Activated CD8-positive, alpha-beta memory T cell treated with anti-CD3 and anti-CD28 coated beads for 4 hours (primary cell): Measurements from ENCODE around the gene NT5C1A.

Source experiments
- DNase-seq, 2 donors: peaks; one replicate each; pipeline ENCODE4 v3.0.0-alpha.2; 2020; ENCODE audit warnings: low read depth in 2 of 2

NT5C1A gene

DNA sequence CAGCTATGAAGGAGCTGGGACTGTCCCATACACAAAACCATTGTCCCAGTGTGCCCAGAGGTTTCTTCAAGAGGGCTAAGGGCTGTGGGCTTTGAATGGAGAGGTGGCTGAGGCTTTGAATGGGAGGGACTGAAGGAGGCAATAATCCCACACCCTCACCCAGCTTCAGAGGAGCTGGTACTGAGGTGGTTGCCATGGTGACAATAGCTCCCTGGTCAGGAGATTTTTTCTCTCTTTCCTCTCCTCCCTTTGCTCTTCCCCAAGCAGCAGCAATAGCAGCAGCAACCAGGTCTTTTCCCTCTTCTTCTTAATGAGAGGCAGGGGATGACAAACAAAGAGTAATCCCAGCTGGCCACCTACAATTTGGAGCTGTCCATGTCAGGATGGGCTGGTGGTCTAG is 17.7 kb upstream of the NT5C1A start:
- DNase-seq: no peak

DNA sequence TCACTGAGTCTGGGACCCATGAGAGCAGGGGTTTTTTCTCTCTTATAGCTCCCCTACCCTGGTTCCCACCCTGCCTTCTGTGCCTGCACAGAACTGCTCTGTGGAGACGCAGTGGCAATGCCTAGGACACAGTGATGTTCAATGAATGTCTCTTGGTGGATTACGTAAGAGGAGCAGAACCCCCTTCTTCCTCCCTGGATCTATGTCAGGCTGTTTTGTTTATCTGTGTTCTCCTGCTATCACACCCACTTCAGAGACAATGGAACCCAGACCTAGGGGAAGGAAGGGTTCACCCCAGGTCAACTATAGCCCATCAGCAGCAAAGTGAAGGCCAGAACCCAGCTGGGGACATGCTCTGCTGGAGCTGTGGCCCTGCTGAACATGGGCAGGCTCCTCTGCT is 17.3 kb upstream of the NT5C1A start:
- DNase-seq: no peak

DNA sequence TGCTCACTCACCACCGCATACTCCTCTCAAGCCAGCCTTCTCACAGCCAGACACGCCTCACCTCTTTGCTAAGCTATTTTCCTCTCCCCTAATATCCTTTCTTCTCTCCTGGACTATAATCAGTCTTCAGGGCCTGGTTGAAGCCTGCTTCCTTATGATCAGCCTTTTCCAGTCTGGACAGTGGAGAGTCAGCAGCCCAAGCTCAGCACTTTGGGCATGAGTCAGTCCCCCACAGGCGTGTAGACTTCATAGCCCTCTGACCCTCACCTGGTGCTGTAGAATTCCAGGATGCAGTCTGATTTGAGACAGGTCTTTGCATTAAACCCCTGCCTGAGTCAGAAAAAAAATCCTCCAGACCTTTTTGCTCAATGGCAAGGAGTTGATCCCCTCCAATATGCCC is 16.8 kb upstream of the NT5C1A start:
- no peak for DNase-seq

DNA sequence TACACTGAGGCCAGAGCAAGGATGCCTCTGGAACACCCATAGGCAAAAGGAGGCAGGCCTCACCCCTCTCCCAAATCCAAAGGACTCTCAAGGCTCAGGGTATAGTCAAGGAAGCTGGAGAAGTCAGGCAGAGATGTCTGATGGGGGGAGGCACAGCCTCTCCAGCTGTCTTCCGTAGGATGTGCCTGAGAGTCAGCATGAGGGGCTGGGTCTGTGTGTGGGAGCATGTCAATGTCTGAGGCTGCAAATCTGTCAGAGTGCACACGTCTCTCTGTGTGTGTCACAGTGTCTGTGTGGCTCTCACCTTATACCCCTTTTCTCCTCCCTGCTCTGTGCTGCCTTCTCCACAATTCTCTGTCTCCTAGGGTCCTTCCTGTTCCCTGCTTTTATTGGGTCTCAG is 15.3 kb upstream of the NT5C1A start:
- DNase-seq: no peak

DNA sequence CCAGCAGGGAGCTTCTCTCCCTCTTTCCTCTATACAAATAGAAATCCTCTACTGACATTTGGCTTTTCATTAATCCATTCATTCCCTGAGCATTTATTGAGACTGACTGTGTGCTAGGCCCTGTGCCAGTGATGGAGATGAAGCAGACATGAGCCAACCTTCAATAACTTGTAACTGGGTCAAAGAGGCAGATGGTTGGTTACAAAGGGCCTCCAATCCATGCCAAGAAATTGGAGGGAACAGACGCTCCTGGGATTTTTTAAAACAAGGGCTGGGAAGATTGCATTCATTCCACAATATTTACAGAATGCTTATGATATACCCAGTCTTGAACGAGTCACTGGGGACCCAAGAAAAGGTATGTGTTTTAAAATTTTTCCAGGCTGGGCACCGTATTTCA is 13.2 kb upstream of the NT5C1A start:
- no peak for DNase-seq

DNA sequence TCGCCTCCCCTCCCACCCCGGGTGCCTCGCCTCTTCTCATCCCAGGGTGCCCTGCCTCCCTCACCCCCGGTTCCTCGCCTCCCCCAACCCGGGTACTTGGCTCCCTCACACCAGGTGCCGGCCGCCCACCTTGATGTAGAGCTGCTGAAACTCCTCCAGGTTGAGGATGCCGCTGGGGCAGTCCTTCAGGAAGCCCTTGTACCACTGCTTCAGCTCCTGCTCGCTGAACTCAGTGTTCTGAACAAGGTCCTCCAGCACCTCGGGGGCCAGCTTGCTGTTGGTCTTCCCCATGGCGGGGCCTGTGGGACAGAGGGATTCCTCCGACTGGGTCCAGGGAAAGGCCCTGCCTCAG is 12.4 kb upstream of the NT5C1A start:
- DNase-seq: no peak

DNA sequence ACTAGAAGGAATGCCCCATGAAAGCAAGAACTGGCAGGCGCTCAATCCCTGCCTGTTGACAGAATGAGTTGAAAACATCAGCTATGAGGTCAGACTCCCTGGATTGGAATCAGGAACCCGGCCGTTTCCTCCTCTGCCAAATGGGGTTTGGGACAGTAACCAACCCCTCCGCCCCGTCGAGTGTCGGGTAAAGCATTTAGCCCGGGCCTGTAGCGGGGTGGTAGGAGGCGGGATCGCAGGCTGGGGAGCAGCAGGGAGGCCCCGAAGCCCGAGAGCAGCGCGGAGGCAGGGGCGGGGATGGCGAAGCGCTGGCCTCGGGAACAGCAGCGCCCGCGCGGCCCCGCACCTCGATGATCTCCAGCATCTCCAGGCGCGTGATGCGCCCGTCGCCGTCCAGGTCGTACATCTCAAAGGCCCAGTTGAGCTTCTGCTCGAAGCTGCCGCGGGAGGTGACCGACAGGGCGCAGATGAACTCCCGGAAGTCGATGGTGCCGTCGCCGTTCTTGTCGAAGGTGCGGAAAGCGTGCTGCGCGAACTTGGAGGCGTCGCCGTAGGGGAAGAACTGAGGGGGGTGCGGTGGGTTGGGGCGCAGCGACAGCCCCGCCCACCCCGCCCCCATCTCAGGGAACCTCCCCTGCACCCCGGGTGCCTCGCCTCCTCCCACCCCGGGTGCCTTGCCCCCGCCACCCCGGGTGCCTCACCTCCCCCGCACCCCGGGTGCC is 11.8 kb upstream of the NT5C1A start:
- DNase-seq: no peak

DNA sequence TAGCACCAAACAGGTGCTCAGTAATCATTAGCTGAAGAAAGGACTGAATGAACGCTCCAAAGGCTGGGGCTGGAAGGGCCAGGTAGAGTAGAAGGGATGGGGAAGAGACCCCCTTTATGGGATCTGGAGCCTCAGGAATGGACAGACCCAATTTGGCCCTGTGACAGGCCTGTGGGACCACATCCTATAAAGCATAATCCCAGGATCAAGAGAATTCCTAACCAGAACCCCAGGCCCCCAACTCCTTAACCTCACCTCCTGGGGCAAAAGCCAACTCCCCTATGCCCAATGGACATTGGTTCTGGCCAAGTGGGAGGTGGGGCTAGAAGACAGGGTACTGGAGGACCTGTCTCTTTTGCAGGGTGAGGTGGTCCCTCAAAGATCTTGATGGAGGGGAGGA is 10.1 kb upstream of the NT5C1A start:
- no peak for DNase-seq

DNA sequence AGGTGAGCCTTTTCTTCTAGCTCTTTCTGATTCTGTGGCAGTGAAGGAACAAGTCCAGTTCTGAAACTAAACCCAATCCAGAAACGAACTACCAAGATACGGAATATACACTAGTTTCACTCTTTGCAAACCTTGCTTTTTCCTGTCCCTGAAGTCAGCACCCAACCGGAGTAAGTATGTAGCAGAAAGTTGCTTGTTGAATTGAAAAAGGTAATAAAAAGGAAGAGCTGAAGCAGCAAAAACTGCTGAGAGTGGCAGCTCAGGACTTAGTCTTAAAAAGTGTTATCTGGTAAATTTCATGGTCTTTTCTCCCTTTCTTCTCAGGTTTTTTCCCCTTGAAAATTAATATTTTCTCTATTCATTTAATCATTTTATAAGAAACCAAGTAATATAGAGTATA is 9.4 kb upstream of the NT5C1A start:
- no peak for DNase-seq

DNA sequence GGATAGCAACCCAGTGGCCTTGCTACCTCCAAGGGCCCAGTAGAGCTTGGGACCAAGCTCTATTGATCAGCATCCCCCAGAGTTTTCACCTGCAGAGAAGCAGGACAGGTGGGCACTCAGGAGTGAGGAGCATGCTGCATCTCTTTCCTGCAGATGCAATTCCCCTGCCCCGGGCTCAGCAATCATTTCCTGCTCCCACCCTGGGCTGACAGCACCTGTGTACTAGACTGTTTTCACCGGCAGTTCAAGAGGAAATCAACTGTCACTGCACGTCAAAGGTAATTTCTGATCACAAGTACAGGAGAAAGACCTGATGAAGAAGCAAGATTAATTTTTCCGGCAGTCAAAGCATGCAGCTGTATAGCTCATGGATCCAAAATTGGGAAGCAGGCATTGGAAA is 8.8 kb upstream of the NT5C1A start:
- no peak for DNase-seq

DNA sequence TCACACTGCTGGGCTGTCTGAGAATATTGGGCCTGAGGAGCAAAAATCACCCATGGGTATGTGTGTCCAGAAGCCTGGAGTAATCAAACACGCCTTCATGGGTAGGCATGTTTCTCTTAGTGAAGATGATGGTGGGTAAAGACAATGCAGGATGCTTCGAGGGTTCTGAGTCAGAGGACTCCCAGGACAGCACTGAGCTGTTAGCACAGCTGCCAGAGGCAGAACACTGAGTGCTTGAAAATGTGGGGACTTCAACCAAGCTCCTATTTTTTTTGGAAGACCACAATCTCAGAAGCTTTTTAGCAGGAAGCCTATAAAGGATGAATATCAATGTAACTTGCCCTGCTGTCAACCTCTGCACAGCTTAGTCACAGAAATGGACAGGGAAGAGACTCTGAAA is 7.9 kb upstream of the NT5C1A start:
- no peak for DNase-seq

DNA sequence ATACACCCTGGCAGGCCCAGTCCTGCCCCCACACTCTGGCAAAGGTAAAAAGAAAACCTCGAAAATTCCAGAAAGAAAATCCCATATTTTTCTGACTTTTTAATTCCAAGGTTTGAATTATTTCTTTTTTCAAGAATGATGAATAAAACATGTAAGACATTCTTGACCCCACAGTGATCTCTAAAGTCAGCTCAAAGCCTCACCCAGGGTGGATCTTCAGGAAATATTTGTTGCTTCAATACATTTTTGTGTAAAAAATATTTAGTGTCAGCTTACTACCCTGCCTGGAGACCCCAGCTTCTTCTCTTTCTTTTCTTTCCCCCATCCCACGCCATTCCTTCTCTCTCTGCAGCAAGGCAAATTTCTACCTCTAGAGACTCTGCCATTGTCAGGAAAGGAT is 7.0 kb upstream of the NT5C1A start:
- DNase-seq: no peak

DNA sequence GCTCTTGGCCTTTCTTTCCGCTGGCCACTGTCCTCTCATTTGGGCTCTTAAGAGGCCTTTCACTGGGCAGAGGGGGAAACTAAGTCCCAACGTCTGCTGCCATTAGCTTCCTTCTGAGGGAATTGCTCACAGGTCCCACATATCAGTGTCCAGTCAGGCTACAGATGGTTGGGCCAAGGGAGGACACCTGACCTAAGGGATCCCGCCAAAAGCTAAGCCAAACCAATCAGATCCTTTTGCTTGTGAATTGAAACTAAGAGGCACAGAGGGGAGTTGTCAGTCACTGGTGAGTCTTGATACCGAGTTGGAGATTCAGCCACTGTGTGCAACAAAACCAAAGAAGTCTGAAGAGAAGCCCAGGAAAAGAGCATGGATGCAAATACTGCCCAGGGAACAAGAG is 5.7 kb upstream of the NT5C1A start:
- DNase-seq: no peak

DNA sequence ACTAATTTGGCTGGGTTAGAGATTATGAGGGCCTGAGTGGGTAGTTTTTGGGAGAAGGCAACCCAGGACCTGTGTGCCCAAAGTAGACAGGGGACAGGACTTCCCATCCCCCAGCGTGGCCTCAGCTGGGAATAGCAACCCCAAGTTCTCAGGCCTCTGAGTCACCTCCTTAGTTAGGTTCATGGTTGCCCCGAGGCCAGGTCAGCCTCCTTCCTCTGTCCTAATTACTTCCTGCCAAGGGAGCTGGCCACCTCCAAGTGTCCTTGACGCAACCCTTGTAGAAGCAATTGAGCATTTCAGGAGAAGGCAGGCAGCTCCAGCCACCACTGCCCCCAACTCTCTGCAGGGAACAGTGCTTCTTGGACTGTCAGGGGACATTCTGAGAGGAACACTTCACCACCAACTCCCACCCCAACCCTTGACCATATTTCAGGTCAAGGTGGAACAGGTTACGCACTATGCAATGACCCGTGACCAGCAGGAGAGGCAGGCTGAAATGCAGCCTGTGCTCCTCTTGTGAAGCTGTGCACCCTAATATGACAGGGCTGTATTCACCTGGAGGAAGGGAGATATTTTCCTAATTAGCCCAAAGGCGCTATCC is 5.1 kb upstream of the NT5C1A start:
- no peak for DNase-seq

DNA sequence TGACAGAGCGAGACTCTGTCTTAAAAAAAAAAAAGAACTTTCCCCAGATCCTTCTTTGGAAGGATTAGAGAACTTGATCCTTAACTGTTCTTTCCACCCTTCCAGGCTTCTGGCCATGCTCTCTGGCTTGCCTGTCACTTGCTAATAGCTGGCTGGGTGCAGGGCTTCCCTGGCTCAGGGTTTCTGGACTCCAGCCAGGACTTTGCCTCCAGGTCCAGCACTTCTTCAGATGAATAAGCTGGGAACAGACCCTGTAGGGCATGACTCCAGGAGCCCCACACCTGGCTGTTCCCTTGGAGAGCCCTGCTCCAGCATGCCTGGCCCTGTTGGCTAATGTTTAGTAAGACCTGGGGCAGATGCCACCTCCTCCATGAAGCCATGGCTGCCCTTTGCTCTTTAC is 3.3 kb upstream of the NT5C1A start:
- DNase-seq: no peak

DNA sequence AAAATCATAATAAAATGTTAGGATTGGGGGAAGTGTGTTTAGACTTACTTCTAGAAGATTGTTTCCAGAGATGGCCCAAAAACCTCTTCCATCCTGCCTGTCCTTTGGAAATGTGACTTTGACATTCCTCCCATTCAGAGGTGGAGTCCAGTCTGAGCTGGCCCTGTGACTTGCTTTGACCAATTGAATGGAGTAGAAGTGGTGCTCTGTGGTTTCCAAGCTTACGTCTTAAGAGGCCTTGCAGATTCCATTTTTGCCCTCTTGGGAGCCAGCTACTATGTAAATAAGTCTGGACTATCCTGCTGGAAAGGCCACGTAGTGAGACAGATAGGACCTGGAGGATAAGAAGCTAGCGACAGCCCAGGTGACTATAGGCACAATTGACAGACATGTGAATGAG is 1.3 kb upstream of the NT5C1A start:
- no peak for DNase-seq

DNA sequence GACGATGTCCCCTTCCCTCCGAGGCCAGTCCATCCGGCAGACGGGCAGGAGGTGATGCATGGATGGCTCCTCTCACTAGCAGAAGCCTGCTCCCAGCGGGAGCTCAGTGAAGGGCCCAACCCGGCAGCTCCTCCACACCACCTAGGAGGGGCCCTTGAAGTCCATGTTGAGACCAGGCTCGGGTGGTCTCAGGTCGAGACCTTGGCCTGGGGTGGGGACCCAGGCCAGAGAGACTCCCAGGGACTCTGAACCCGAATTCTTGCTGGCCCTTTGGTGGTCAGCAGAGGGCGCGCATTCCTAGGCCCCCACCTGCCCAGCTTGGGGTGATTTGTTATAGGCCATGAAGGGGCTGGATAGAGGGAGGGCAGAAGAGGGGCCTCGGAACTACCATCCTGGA is 642 bp upstream of the NT5C1A start:
- no peak for DNase-seq

DNA sequence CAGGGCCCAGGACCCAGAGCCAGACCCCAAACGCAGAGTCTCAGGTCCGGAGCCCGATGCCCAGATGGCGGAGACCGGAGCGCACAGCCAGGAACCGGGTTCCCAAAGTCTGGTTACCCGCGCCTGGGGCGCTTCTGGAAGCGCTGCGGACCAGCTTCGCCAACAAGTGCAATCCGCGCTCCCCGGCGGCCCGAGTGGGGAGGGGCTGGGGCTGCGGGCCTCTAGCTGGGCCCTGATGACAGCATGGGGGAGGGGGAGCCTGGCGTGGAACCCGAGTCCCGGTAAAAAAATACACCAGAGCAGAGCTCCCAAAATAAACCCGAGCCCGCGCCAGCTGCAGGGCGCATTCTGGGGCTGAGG is 494 bp downstream of the NT5C1A start:
- DNase-seq: no peak

DNA sequence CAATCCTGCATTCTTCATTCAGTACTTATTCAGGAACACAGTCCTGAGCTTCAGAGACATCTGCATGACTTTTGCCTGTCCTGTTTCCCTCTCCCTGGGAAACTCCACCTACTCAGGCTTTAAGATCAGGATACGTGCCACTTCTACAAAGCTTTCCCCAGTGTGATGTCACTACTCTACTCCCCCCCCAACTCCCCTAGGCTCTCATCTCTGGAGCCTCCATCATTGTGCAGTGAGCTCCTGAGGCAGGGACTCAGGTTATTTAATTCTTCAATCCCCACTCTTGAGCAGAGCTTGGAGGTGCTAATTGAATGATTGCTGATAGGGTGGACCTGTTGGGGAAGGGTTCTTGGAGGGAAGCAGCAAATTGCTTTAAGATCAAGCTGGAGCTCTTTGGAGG is 1.2 kb downstream of the NT5C1A start:
- DNase-seq: no peak

DNA sequence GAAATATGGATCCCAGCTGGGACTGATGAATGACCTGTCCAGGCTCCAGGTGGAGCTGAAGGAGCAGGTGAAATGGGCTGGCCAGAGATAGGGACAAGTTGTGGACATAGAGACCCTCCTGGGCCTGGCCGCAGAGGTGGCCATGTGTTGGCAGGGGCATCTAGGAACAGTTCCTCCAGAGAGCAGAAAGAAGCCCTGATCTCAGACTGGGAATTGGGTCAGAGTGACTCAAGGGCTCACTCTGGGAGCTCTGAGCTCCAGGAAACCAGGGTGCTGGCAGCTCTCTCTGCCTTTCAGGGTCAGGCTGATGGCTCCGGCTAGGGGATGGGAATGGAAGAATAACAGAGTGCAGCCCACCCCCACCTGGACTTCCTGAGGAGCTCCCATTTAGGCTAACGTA is 3.0 kb downstream of the NT5C1A start:
- DNase-seq: no peak

DNA sequence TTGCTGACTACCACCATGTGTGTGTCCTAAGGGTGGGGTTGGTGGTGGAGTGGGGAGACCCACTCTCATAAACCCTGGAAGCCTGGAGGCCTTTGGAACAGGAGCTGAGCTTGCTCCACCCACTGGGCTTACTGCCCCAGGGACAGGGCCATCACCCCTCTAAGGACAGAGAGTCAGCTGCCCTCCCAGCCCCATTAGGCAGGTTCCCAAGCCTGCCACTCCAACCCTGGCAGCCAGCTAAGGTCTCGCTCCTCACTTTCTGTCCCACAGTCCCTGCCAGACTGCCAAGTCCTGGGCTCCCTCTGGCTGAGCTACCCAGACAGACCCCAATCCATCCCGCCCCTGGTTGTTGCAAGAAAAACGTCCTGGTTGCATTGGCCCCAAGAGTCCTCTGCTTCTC is 3.8 kb downstream of the NT5C1A start:
- DNase-seq: no peak

DNA sequence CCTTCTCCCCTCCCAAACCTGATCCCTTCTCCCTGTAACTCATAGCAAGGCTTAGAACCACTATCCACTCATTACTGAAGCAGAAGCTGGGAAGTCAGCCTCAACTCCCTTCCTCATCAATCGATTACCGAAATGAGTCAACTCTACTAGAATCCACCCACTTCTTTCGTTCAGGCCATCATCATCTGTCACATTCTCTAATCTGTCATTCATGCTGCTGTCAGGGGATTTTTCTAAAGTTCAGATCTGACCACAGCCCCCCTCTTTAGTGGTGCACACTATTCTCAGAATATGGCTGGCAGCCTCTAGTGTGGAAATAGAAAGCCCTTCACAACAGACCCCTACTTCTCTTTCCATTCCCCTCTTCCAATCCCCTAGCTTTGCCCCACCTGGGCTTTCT is 5.1 kb downstream of the NT5C1A start:
- no peak for DNase-seq

DNA sequence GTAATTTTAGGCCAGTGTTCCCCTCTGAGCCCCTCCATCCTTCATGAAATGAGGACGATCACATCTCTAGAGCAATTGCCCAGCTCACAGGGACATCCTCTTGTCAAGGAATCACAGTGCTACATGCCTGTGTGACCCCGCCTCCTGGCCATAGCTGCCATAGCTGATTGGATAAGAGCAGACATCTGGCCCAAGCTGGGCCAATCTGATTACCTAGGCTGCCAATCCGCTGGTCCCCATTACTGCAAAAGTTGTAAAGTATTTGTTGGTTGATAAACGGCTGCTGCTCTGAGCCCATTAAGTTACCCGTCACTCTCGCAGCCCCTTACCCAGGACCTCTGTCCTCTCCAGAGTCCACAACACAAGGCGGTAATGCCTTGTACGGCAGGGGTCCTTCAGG is 8.3 kb downstream of the NT5C1A start:
- no peak for DNase-seq

DNA sequence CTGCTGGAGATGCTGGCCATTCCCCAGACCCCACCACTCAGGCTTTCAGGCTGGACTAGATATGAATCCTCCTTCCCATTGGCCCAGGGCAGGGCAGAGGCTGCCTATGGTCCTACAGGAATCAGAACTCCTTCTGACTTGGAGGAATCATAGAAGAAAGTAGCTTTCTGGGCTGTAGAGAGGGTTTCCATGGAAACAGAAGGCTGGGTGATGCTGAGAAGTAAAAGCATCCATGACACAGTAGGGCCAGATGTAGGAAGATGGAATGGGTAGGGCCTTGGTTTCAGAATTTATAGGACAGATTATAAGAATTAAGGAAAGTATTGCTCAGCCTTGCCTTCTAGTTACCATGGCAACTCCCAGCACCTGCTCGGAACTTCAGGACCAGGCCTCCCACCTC is 9.0 kb downstream of the NT5C1A start:
- no peak for DNase-seq
